ENCODE data around the gene CPA4.

The CPA4 gene

DNA sequence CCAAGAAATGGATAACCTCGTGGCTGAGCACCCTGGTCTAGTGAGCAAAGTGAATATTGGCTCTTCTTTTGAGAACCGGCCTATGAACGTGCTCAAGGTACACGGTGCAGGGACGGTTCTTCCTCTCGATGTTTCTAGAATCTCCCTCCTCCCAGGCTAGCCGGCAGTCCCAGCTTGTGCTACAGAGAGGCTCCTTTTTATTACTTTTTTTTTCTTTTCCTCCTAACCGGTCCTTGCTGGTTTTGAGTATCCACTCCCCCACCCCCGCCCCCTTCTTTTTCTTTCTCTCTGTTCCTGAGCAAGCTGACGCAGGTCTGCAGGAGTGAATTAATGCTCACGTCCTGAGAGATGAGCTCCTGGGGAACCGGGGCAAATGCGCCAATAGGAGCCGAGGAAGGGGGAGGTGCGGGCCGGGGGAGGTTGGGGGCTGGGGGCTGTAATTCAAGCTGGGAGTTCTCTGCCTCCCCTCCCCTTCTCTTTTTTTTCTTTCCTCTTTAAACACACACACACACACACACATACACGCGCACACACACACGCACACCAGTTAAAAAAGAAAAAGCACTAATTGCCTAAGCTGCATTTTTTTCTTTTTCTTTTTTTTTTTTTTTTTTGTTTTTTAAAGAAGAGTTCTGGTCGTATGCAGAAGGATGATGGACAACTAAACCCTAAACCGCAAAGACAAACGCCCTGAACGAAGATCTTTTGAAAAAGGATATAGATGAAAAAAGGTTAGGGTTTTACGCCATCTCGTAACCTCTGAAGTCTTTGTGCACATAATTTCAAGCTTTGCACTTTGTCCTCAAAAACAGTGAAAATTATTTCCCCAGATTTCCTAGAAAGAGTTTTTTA lies 19.7 kb upstream of the CPA4 start:
- TF ChIP-seq CTCF (conservative IDR thresholded peaks at IDR 0.05) = no peak
- no peak for TF ChIP-seq ZFX (IDR thresholded peaks at IDR 0.05)
- no peak overlapping the region for H3K27ac ChIP-seq

DNA sequence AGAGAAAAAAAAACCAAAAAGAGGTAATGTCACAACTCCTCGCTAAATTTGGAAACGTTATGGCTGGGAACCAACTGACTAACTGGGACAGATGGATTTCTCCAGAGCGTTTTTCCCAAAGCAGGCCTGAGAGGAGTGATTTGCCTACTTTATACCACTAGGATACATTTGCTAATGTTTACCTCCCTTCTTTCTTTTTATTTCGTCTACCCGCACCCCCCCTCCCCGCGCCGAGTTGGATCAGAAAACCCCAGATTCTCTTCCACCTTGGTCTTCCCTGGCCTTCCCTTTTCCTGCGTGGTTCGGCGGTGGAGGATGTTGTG lies 19.1 kb upstream of the CPA4 start:
- TF ChIP-seq CTCF (conservative IDR thresholded peaks at IDR 0.05) (no peak), ZFX (IDR thresholded peaks at IDR 0.05) (no peak)
- H3K27ac ChIP-seq = no peak overlapping the region

- TF ChIP-seq ZFX (IDR thresholded peaks at IDR 0.05) = no peak
- no peak for TF ChIP-seq CTCF (conservative IDR thresholded peaks at IDR 0.05)
- no peak overlapping the region for H3K27ac ChIP-seq
These were observed 18.7 kb upstream of the CPA4 start for GRCh38 chr7:130274296-130274695.

DNA sequence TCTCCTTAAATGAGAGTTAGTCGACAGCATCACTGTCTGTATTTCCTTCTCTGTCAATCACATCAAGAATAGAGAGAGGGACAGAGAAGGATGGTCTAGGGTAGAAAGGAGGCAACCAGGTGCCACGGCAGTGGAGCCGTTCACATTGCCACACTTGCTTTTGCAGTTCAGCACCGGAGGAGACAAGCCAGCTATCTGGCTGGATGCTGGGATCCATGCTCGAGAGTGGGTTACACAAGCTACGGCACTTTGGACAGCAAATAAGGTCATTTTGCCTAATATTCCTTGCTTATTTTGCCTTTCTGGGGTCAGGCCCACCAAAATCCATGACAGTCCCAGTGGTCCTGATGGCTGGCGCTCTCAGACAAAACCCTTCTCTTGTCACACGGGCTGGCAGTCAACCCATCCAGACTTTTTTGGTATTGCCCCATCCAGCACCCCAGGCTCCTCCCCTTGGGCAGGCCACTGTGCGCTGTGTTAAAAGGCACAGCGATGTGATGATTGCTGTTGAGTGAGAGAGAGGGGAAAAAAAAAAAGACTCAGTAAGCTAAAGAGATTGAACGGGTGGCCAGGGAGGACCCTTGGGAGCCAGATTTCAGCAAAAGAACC lies 17.9 kb upstream of the CPA4 start:
- no peak for TF ChIP-seq ZFX (IDR thresholded peaks at IDR 0.05)
- no peak for TF ChIP-seq CTCF (conservative IDR thresholded peaks at IDR 0.05)
- no peak overlapping the region for H3K27ac ChIP-seq

GRCh38 chr7:130275826-130276297 lies 17.1 kb upstream of the CPA4 start:
- TF ChIP-seq CTCF (conservative IDR thresholded peaks at IDR 0.05) (no peak), ZFX (IDR thresholded peaks at IDR 0.05) (no peak)
- H3K27ac ChIP-seq = no peak overlapping the region

- no peak overlapping the region for H3K27ac ChIP-seq
- TF ChIP-seq ZFX (IDR thresholded peaks at IDR 0.05) (no peak), CTCF (conservative IDR thresholded peaks at IDR 0.05) (no peak)
These were observed 15.9 kb upstream of the CPA4 start for GRCh38 chr7:130276796-130277762.

All from C4-2B (cell line).